Nephron progenitor cell (in vitro differentiated cells): ENCODE results near the gene ABCA2.

Experiments used
- DNase-seq: peaks from one replicate; pipeline ENCODE4 v3.0.0; 2021
- H3K27ac Mint-ChIP-seq: 2 replicates; pipeline ENCODE4 v1.8.0; 2021; ENCODE audit warnings: mild to moderate bottlenecking, moderate library complexity, mixed read lengths
- H3K27me3 Mint-ChIP-seq: 2 replicates; pipeline ENCODE4 v1.8.0; 2021; ENCODE audit warnings: mild to moderate bottlenecking, low read depth, mixed read lengths; ENCODE audit not compliant: poor library complexity
- H3K36me3 Mint-ChIP-seq: 2 replicates; pipeline ENCODE4 v1.8.0; 2021; ENCODE audit warnings: low read depth, mixed read lengths
- H3K4me1 Mint-ChIP-seq: 2 replicates; pipeline ENCODE4 v1.8.0; 2021; ENCODE audit warnings: mixed read lengths
- H3K4me3 Mint-ChIP-seq: 2 replicates; pipeline ENCODE4 v1.8.0; 2021; ENCODE audit warnings: mild to moderate bottlenecking, moderate library complexity, mixed read lengths
- H3K9me3 Mint-ChIP-seq: 2 replicates; pipeline ENCODE4 v1.8.0; 2021; ENCODE audit warnings: mild to moderate bottlenecking, moderate library complexity, mixed read lengths
- TF ChIP-seq, protein P1 (sequence below): fragments of 200-600 bp; sonication (generic); IDR thresholded peaks from 2 replicates; pipeline ENCODE4 v1.5.0; 2021; ENCODE audit warnings: antibody characterized with exemption

The ABCA2 gene, protein sequence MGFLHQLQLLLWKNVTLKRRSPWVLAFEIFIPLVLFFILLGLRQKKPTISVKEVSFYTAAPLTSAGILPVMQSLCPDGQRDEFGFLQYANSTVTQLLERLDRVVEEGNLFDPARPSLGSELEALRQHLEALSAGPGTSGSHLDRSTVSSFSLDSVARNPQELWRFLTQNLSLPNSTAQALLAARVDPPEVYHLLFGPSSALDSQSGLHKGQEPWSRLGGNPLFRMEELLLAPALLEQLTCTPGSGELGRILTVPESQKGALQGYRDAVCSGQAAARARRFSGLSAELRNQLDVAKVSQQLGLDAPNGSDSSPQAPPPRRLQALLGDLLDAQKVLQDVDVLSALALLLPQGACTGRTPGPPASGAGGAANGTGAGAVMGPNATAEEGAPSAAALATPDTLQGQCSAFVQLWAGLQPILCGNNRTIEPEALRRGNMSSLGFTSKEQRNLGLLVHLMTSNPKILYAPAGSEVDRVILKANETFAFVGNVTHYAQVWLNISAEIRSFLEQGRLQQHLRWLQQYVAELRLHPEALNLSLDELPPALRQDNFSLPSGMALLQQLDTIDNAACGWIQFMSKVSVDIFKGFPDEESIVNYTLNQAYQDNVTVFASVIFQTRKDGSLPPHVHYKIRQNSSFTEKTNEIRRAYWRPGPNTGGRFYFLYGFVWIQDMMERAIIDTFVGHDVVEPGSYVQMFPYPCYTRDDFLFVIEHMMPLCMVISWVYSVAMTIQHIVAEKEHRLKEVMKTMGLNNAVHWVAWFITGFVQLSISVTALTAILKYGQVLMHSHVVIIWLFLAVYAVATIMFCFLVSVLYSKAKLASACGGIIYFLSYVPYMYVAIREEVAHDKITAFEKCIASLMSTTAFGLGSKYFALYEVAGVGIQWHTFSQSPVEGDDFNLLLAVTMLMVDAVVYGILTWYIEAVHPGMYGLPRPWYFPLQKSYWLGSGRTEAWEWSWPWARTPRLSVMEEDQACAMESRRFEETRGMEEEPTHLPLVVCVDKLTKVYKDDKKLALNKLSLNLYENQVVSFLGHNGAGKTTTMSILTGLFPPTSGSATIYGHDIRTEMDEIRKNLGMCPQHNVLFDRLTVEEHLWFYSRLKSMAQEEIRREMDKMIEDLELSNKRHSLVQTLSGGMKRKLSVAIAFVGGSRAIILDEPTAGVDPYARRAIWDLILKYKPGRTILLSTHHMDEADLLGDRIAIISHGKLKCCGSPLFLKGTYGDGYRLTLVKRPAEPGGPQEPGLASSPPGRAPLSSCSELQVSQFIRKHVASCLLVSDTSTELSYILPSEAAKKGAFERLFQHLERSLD (N-terminal part only)

GRCh38 chr9:137027369-137028262, at the start of gene ABCA2:
Gene ABCA2, minus strand, starts transcription at chr9:137028237. Its CDS starts 97 bp downstream, at chr9:137028140.
- Mint-ChIP-seq H3K4me1 (peaks cover 14% of the 10 kb centered on the region), H3K4me3 (peak within 1 kb of the TSS; percentile 85), H3K9me3 (no peaks in the 10 kb centered on the region), H3K27ac (no peak within 1 kb of the TSS), H3K27me3 (peaks cover 4% of the 10 kb centered on the region), H3K36me3 (no peaks in the 10 kb centered on the region)
- TF ChIP-seq, protein P1, sequence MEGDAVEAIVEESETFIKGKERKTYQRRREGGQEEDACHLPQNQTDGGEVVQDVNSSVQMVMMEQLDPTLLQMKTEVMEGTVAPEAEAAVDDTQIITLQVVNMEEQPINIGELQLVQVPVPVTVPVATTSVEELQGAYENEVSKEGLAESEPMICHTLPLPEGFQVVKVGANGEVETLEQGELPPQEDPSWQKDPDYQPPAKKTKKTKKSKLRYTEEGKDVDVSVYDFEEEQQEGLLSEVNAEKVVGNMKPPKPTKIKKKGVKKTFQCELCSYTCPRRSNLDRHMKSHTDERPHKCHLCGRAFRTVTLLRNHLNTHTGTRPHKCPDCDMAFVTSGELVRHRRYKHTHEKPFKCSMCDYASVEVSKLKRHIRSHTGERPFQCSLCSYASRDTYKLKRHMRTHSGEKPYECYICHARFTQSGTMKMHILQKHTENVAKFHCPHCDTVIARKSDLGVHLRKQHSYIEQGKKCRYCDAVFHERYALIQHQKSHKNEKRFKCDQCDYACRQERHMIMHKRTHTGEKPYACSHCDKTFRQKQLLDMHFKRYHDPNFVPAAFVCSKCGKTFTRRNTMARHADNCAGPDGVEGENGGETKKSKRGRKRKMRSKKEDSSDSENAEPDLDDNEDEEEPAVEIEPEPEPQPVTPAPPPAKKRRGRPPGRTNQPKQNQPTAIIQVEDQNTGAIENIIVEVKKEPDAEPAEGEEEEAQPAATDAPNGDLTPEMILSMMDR, result no peak
- peak; percentile 56 for DNase-seq

DNA sequence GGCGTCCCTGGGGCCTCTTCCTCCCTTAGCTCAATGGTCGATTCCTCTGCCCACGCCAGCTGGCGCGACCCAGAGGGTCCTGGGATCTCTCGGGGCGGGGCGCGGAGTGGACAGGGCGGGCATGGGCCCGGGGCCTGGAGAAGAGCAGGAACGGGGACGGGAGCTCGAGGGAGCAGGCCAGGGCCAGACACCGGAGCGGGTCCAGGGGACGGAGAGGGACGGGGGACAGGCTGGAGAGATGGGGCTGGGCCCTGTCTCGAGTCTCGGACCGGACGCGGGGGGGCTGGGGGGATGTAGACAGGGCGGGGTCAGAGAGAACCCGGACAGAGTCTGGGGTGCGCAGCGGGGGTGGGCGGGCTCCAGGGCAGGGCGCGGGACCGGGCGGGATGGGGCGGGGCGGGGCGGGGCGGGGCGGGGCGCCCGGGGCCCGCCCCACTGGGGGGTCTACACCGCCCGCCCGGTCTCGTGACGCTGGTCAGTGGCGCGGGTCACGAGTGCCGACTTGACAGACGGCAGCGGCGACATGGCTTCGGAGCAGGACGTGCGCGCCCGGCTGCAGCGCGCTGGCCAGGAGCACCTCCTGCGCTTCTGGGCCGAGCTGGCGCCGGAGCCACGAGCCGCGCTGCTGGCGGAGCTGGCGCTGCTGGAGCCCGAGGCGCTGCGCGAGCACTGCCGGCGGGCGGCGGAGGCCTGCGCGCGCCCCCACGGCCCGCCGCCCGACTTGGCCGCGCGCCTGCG, 49.1 kb upstream of the ABCA2 start, which contains the start of gene UAP1L1:
TSS of gene UAP1L1 (plus strand) at position 508 of the 738 bp plus-strand sequence. CDS start at position 524, 16 bp downstream.
- H3K9me3 Mint-ChIP-seq, result no peaks in the 10 kb centered on the region
- H3K27ac Mint-ChIP-seq, result no peak within 1 kb of the TSS
- no peaks in the 10 kb centered on the region for H3K36me3 Mint-ChIP-seq
- TF ChIP-seq, protein P1, result no peak
- DNase-seq, result peak; percentile 61
- H3K4me1 Mint-ChIP-seq, result peaks cover 10% of the 10 kb centered on the region
- peak within 1 kb of the TSS; percentile 71 for H3K4me3 Mint-ChIP-seq
- H3K27me3 Mint-ChIP-seq, result peaks cover 88% of the 10 kb centered on the region

DNA sequence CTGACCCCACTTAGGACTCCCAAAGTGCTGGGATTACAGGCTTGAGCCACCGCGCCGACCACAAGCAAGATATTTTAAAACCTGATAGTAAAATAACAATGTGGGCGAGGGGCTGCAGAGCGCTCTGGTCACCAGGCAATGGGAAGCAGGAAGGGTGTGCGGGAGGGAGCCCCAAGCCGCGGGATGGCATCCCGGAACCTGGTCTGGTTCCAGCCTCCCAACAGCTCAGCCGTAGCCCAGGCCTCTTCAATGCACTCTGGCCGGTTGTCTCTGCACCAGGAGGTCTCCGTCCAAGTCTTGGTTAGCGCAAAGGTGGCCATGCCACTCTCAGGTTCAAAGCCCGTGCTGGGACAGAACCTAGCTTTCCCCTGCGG, 48.6 kb upstream of the ABCA2 start:
- TF ChIP-seq, protein P1, result no peak
- peak overlapping the region; percentile 66 for H3K4me3 Mint-ChIP-seq
- DNase-seq, result no peak

DNA sequence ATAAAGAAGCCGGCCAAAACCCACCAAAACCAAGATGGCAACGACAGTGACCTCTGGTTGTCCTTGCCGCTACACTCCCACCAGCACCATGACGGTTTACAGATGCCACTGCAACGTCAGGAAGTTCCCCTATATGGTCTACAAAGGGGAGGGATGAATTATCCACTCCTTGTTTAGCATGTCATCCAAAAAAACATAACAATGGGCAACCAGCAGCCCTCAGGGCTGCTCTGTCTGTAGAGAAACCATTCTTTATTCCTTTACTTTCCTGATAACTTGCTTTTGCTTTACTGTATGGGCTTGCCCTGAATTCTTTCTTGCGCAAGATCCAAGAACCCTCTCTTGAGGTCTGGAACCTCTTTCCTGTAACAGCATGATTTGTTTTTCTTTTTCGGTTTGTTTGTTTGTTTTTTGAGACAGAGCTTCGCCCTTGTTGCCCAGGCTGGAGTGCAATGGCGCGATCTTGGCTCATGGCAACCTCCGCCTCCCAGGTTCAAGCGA, 47.3 kb upstream of the ABCA2 start:
- no peak for DNase-seq
- H3K4me1 Mint-ChIP-seq, result peaks cover 20% of the 10 kb centered on the region
- no peaks in the 10 kb centered on the region for H3K36me3 Mint-ChIP-seq
- no peak overlapping the region for H3K4me3 Mint-ChIP-seq
- TF ChIP-seq, protein P1, result no peak
- no peaks in the 10 kb centered on the region for H3K9me3 Mint-ChIP-seq
- peaks cover 70% of the 10 kb centered on the region for H3K27me3 Mint-ChIP-seq
- H3K27ac Mint-ChIP-seq, result no peak overlapping the region

More for the DNA sequence above, 48.6 kb upstream of the ABCA2 start:
- Mint-ChIP-seq H3K27me3 (peaks cover 83% of the 10 kb centered on the region), H3K27ac (no peak overlapping the region), H3K9me3 (no peaks in the 10 kb centered on the region), H3K36me3 (no peaks in the 10 kb centered on the region), H3K4me1 (peaks cover 10% of the 10 kb centered on the region)
